ENCODE measurements around the gene SLC24A4.

Gene SLC24A4

GRCh38 chr14:92441751-92442504 lies 119.0 kb downstream of the SLC24A4 start:
- no peak overlapping the region for H3K4me3 ChIP-seq (ENCODE audit: low read depth, low read length)
- ChIA-PET POLR2A (no interaction called here), CTCF (no interaction called here)
- no peaks in the 10 kb centered on the region for H3K9me3 ChIP-seq (ENCODE audit: control insufficient read depth, insufficient read depth, low read depth, low read length)
- H3K4me1 ChIP-seq (ENCODE audit: control insufficient read depth, insufficient read depth, low read length), result no peaks in the 10 kb centered on the region
- no peaks in the 10 kb centered on the region for H3K36me3 ChIP-seq (ENCODE audit: control insufficient read depth in 2 of 2, insufficient read depth in 1 of 2, low read length in 2 of 2)
- TF ChIP-seq ZNF654 (tag by site-specific recombination; IDR thresholded peaks at IDR 0.05; ENCODE audit: low read depth) (no peak), ZNF792 (tag by site-specific recombination; IDR thresholded peaks at IDR 0.05) (no peak), ZNF707 (tag by site-specific recombination; IDR thresholded peaks at IDR 0.05) (no peak), ZNF391 (tag by site-specific recombination; IDR thresholded peaks at IDR 0.05; ENCODE audit: borderline replicate concordance, low read depth) (no peak), ZNF433 (tag by site-specific recombination; IDR thresholded peaks at IDR 0.05; ENCODE audit: low read depth) (no peak), ZEB2 (tag by site-specific recombination; IDR thresholded peaks at IDR 0.05) (no peak), ZNF133 (tag by site-specific recombination; IDR thresholded peaks at IDR 0.05) (no peak), ZNF398 (tag by site-specific recombination; IDR thresholded peaks at IDR 0.05) (no peak), ZNF48 (tag by site-specific recombination; IDR thresholded peaks at IDR 0.05) (no peak), ZNF555 (tag by site-specific recombination; conservative IDR thresholded peaks at IDR 0.05) (no peak), ZIC2 (tag by site-specific recombination; IDR thresholded peaks at IDR 0.05) (no peak), HOXD13 (CRISPR knock-in tag; IDR thresholded peaks at IDR 0.05; ENCODE audit: borderline replicate concordance) (no peak)
- H3K27ac ChIP-seq (ENCODE audit: extremely low read depth, low read depth, low read length), result no peak overlapping the region

GRCh38 chr14:92443167-92443566 lies 120.2 kb downstream of the SLC24A4 start:
- ChIA-PET POLR2A (no interaction called here), CTCF (no interaction called here)
- Histone ChIP-seq H3K9me3 (ENCODE audit: control insufficient read depth, insufficient read depth, low read depth, low read length) (no peaks in the 10 kb centered on the region), H3K36me3 (ENCODE audit: control insufficient read depth in 2 of 2, insufficient read depth in 1 of 2, low read length in 2 of 2) (no peaks in the 10 kb centered on the region), H3K4me1 (ENCODE audit: control insufficient read depth, insufficient read depth, low read length) (no peaks in the 10 kb centered on the region), H3K27ac (ENCODE audit: extremely low read depth, low read depth, low read length) (no peak overlapping the region), H3K4me3 (ENCODE audit: low read depth, low read length) (no peak overlapping the region)
- TF ChIP-seq SETDB1 (IDR thresholded peaks at IDR 0.05; ENCODE audit: insufficient read length, low read length), result no peak
- TF ChIP-seq ZNF677 (tag by site-specific recombination; IDR thresholded peaks at IDR 0.05), result no peak
- TF ChIP-seq ZNF112 (tag by site-specific recombination; IDR thresholded peaks at IDR 0.05), result no peak
- TF ChIP-seq ZNF521 (tag by site-specific recombination; IDR thresholded peaks at IDR 0.05), result no peak
- TF ChIP-seq ZNF555 (tag by site-specific recombination; conservative IDR thresholded peaks at IDR 0.05), result no peak
- TF ChIP-seq KLF8 (tag by site-specific recombination; IDR thresholded peaks at IDR 0.05), result no peak
- TF ChIP-seq ZNF654 (tag by site-specific recombination; IDR thresholded peaks at IDR 0.05; ENCODE audit: low read depth), result no peak
- TF ChIP-seq ZXDB (tag by site-specific recombination; IDR thresholded peaks at IDR 0.05), result no peak
- TF ChIP-seq ZNF398 (tag by site-specific recombination; IDR thresholded peaks at IDR 0.05), result no peak
- TF ChIP-seq ZNF768 (tag by site-specific recombination; IDR thresholded peaks at IDR 0.05), result no peak
- TF ChIP-seq ZNF792 (tag by site-specific recombination; IDR thresholded peaks at IDR 0.05), result no peak
- no peak for TF ChIP-seq ZFHX2 (tag by site-specific recombination; conservative IDR thresholded peaks at IDR 0.05)
- TF ChIP-seq ZNF561 (tag by site-specific recombination; IDR thresholded peaks at IDR 0.05; ENCODE audit: borderline replicate concordance), result no peak
- no peak for TF ChIP-seq ZNF776 (tag by site-specific recombination; IDR thresholded peaks at IDR 0.05; ENCODE audit: borderline replicate concordance)

All from HEK293 (cell line).